GM18519 (cell line): ENCODE data around the gene NRXN3.

Source experiments
- ATAC-seq: cut with Tn5 transposase; IDR thresholded peaks from one replicate; pipeline ENCODE4 v1.9.1; 2021; ENCODE audit warnings: mild to moderate bottlenecking, moderate library complexity; ENCODE audit not compliant: unreplicated experiment, low FRiP score

Gene NRXN3

GRCh38 chr14:78683981-78684380 lies 513.8 kb downstream of the NRXN3 start:
- ATAC-seq = no peak

GRCh38 chr14:78688503-78688902 lies 518.3 kb downstream of the NRXN3 start:
- ATAC-seq = no peak

GRCh38 chr14:78690836-78691235 lies 520.7 kb downstream of the NRXN3 start:
- ATAC-seq = no peak

GRCh38 chr14:78697341-78697740 lies 527.2 kb downstream of the NRXN3 start:
- ATAC-seq = no peak

GRCh38 chr14:78698991-78699390 lies 528.8 kb downstream of the NRXN3 start:
- ATAC-seq = no peak

- no peak for ATAC-seq
Measured at GRCh38 chr14:78700236-78700635, 530.1 kb downstream of the NRXN3 start.

- no peak for ATAC-seq
Measured at GRCh38 chr14:78701246-78701645, 531.1 kb downstream of the NRXN3 start.

- ATAC-seq = no peak
Measured at GRCh38 chr14:78704965-78705364, 534.8 kb downstream of the NRXN3 start.

GRCh38 chr14:78705989-78706388 lies 535.8 kb downstream of the NRXN3 start:
- ATAC-seq = no peak

GRCh38 chr14:78709795-78710557 lies 539.8 kb downstream of the NRXN3 start:
- ATAC-seq = no peak

GRCh38 chr14:78710963-78711362 lies 540.8 kb downstream of the NRXN3 start:
- ATAC-seq = no peak

- no peak for ATAC-seq
Measured at GRCh38 chr14:78713716-78714115, 543.5 kb downstream of the NRXN3 start.

- ATAC-seq = no peak
Measured at GRCh38 chr14:78714711-78715110, 544.5 kb downstream of the NRXN3 start.

GRCh38 chr14:78721756-78722480 lies 551.7 kb downstream of the NRXN3 start:
- no peak for ATAC-seq

- no peak for ATAC-seq
Measured at GRCh38 chr14:78725086-78725485, 554.9 kb downstream of the NRXN3 start.

GRCh38 chr14:78737116-78737515 lies 566.9 kb downstream of the NRXN3 start:
- ATAC-seq = no peak

GRCh38 chr14:78737601-78738000 lies 567.4 kb downstream of the NRXN3 start:
- ATAC-seq = no peak

- ATAC-seq = no peak
Measured at GRCh38 chr14:78746086-78746595, 576.0 kb downstream of the NRXN3 start.

- no peak for ATAC-seq
Measured at GRCh38 chr14:78747813-78748212, 577.6 kb downstream of the NRXN3 start.

GRCh38 chr14:78752518-78753188 lies 582.5 kb downstream of the NRXN3 start:
- ATAC-seq = no peak

- ATAC-seq = no peak
Measured at GRCh38 chr14:78754059-78754458, 583.9 kb downstream of the NRXN3 start.
